ENCODE measurements around the gene SPG11.

GRCh38 chr15:44598892-44599291, 64.6 kb downstream of the SPG11 start:
- TF ChIP-seq FOXP2 (optimal IDR thresholded peaks at IDR 0.05; ENCODE audit: control extremely low read depth, extremely low read length, insufficient read depth) (no peak), EZH2 (IDR thresholded peaks at IDR 0.05) (no peak)

All from SK-N-MC (cell line).